T47D (cell line): ENCODE measurements around the gene LNX2.

Source experiments
- DNase-seq, 2 experiments: peaks; one replicate each; pipeline versions ENCODE4 v3.0.0 to v3.0.0-alpha.2; 2011 to 2012; ENCODE audit warnings: low read depth in 1 of 2, low spot score in 1 of 2
- JUND ChIP-seq: IDR thresholded peaks from 2 replicates; pipeline ENCODE4 v1.6.1; 2012; ENCODE audit warnings: low read depth
- in situ Hi-C: cut with HindIII; loops from 2 replicates; pipeline ENCODE4 v1.10.0; 2016; ENCODE audit warnings: low sequenced_read_pairs, low pct_unique_long_range_greater_than_20kb

Gene LNX2

DNA sequence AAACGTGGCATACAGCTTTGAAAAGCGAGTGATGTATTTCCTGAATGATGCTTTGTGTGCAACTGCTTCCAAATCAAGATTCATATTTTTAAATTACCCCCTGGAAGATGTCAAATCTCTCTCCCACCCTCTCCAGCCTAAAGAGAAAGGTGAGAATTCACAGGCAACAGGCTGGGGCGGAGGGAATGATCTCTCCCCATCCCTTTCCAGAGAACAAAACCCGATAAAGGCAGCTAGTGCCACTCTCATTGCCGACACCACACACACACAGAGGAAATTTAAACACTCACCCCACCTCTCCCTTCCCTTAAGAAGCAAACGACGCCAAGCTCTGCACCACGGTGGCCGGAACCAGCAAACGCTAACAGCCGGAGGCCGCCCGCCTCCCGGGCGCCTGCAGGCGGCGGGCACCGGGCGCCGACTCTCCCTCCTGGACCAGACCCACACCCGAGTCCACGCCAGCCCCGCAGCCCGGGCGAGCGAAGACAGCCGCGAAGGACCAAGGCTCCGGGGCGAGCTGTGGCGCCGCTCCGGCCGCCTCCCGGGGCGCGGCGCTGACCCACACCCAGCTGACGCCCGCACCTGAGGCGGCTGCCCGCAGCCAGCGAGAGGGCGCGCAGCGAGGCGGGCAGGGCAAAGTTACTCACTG is 477 bp downstream of the LNX2 start:
- no peak for TF ChIP-seq JUND
- in situ Hi-C loops: no loop called here
- DNase-seq: peak; percentile 16 to 19

- in situ Hi-C loops: no loop called here
- DNase-seq: no peak
- TF ChIP-seq JUND: no peak
These were observed 1.1 kb downstream of the LNX2 start for GRCh38 chr13:27619093-27619727.

- TF ChIP-seq JUND: no peak
- in situ Hi-C loops: no loop called here
- peak; percentile 64 to 83 for DNase-seq
These were observed 2.4 kb downstream of the LNX2 start for GRCh38 chr13:27617881-27618321.

DNA sequence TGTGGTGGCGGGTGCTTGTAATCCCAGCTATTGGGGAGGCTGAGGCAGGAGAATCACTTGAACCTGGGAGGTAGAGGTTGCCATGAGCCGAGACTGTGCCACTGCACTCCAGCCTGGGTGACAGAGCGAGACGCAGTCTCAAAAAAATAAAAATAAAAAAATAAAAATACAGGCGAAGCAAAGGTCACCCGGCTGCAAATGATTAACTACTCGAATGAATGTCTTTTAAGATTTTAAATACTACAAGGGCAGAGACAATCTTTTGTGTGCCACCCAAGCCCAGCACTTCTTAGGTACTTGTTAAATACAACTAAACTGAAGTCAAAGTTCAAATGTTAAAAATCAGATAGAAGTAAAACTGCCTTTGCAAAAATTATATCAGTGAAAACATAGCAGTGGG is 6.7 kb downstream of the LNX2 start:
- no peak for DNase-seq
- in situ Hi-C loops: no loop called here
- no peak for TF ChIP-seq JUND

DNA sequence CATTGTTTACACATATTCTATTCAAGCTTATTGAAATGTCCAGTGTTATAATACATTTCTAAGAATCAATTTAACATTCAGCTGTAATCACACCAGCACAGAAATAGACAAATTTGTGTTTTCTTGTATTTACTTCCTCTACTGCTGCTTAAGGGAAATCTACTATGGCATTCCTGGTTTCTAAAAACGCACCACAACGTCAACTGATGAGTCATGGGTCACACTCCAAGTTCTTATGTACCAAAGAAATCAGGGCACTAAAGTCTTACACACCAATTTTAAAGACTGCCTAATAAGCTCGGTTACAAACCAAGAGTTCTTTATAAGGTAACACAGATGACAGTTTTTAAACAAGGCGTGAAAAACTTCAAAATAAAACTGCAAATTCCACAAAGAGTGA is 13.2 kb downstream of the LNX2 start:
- TF ChIP-seq JUND: no peak
- in situ Hi-C loops: no loop called here
- DNase-seq: peak in 1 of 2 experiments; percentile 9

DNA sequence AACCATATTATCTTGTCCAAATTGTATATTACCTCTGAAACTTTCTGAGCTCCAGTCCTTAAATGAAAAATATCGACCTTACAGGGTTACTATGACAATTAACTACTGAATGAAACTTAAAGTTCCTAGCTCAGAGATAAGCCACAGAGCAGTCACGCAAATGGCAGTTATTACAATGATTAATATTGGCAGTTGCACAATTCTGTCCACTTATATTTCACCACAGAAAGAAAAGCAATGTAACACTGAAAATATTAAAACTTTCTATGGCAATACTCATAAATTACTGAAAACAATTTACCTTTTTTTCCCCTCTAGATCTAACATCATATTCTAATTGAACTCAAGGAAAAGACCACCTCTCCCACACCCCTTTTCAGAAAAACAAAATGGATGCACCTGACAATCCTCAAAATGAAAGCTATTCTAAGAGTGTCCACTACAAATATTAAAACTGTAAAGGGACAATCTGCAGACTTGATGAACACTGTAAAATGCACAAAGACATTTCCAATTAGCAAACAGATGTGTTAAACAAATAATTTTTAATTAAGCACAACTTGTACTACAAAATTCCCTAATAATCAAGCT is 14.6 kb downstream of the LNX2 start:
- in situ Hi-C loops: no loop called here
- DNase-seq: no peak
- TF ChIP-seq JUND: no peak

GRCh38 chr13:27605099-27605498 is 15.2 kb downstream of the LNX2 start:
- DNase-seq: no peak
- no peak for TF ChIP-seq JUND
- in situ Hi-C loops: no loop called here

DNA sequence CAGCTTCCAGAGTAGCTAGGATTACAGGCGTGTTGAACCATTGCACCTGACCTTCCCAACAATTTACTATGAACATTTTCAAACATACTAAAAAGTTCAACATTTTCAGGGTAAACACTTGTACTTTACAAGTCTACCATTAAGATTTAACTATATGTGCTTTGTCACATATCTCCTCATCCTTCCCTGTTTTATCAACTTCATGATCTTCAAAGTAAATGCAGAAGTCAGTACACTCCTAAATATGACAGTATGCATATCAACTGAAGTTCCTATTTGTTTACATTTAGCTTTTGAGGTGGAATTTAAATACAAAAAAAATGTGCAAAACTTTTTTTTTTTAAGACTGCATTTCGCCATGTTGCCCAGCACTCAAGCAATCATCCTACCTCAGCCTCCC is 18.5 kb downstream of the LNX2 start:
- in situ Hi-C loops: no loop called here
- no peak for TF ChIP-seq JUND
- DNase-seq: no peak

- in situ Hi-C loops: no loop called here
These were observed 19.1 kb downstream of the LNX2 start for GRCh38 chr13:27601208-27601607.

GRCh38 chr13:27600711-27601110 is 19.6 kb downstream of the LNX2 start:
- DNase-seq: no peak
- TF ChIP-seq JUND: no peak
- in situ Hi-C loops: no loop called here

More at GRCh38 chr13:27601208-27601607, 19.1 kb downstream of the LNX2 start:
- no peak for TF ChIP-seq JUND
- DNase-seq: no peak

DNA sequence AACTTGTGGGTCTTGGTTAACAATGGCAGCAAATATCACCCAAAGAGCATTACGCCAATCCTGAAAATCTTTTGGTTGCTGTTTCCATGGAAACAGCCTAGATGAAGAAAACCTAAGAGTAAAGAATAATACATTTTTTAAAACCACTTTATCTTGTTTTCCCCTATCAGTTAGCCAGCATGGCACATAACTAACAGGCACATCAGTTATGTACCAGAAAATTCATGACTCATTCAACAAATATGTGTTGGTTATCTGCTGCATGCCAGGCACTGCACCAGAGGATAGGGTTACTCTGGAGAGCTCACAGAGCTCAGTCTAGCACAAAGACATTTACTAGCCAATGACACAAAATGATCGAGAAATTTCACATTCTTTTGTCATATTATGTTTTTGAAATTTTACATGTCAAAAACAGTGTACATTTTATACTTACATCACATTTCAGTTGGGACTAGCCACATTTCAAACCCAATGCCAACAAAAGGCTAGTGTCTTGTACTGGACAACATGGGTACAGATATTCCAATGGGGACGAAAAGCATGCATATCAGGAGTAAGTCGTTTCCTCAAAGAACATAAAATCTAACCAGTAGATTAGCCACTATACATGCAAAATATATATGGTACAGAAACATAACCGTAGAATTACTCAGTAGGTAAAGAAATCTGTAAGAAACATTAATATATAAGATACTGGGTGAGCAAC is 20.3 kb downstream of the LNX2 start:
- DNase-seq: no peak
- in situ Hi-C loops: no loop called here
- TF ChIP-seq JUND: peak; percentile 32; the same call in 1 of the 2 replicates

GRCh38 chr13:27599096-27599495 is 21.2 kb downstream of the LNX2 start:
- in situ Hi-C loops: no loop called here
- TF ChIP-seq JUND: no peak
- no peak for DNase-seq
